Measurements from ENCODE around the gene HDLBP. TPM values are rescaled to one million over a fixed set of nuclear protein-coding genes. Genes with fewer than 3 reads are reported as not detected.

Gene HDLBP
- total and polyA plus RNA-seq, 2 of the 4 experiments (the other 2 are of a cell fraction) = 648 to 1,165 TPM

DNA sequence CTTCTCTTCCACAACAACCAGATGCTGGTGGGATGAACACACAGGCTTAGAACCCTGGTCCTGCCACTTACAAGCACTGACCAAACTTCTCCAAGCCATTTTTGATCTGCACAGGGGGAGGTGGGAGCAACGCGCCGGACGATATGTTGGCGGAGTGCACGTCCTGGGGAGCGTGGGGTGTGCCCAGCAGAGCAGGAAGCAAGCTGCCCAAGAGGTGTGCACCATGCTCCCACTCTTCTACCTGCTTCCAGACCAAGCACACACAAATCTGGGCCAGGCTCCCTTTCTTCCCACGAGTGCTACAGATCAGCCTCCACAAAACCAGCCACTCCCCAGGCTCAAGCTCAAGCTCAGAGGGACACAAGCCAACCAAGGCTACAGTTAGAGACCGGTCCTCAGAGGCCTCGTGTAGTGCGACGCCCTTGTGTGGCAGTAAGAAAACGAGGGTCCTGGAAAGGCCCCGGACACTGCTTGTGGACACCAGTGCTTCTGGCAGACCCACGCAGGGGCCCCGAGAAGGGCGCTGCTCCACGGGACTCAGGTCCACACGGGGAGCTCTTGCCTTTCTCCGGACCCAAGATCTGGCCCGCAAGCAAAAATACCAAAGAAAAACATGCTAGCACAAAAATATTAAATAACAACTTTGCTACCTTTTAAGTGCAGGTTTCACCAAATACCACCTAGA is 75.0 kb downstream of the HDLBP start:
- Histone ChIP-seq H3K9me1 (ENCODE audit: insufficient read depth, low read length) (peaks cover 9% of the 10 kb centered on the region; the same call in 1 of the 2 replicates), H2AFZ (replicated peaks; ENCODE audit: low read length, poor library complexity) (no peak overlapping the region), H2AK9ac (replicated peaks; ENCODE audit: low read depth, low read length, poor library complexity) (no peak overlapping the region), H3K23ac (ENCODE audit: low read depth, low read length) (no peak overlapping the region), H3K9ac (ENCODE audit: low read depth, low read length) (no peak overlapping the region), H4K20me1 (ENCODE audit: insufficient read depth, low read length) (peaks cover 75% of the 10 kb centered on the region), H2BK5ac (ENCODE audit: low read depth, low read length, poor library complexity, severe bottlenecking) (no peak overlapping the region), H3K79me1 (ENCODE audit: low read depth in 1 of 2, low read length in 2 of 2) (peaks cover 42 to 78% of the 10 kb centered on the region in 2 experiments), H3K14ac (replicated peaks; ENCODE audit: low read depth, low read length) (no peak overlapping the region), H3K56ac (ENCODE audit: extremely low read depth, insufficient read depth, low read length) (no peak overlapping the region), H2BK20ac (ENCODE audit: low read depth, low read length) (no peak overlapping the region), H2BK120ac (ENCODE audit: low read depth, low read length) (no peak overlapping the region), H2BK15ac (ENCODE audit: low read depth, low read length) (no peak overlapping the region), H3K4me1 (ENCODE audit: control insufficient read depth, insufficient read depth, low read length) (peaks cover 1% of the 10 kb centered on the region; the same call in 1 of the 2 replicates), H3K36me3 (ENCODE audit: control insufficient read depth, insufficient read depth, low read length) (peaks cover 85% of the 10 kb centered on the region), H2AK5ac (ENCODE audit: low read depth, low read length) (no peak overlapping the region), H3K4me2 (ENCODE audit: low read depth, low read length) (no peak overlapping the region), H3K9me3 (ENCODE audit: control insufficient read depth, insufficient read depth, low read length) (no peaks in the 10 kb centered on the region), H3K27me3 (ENCODE audit: control insufficient read depth, insufficient read depth, low read length) (no peaks in the 10 kb centered on the region), H3K27ac (ENCODE audit: insufficient read depth, low read length) (no peak overlapping the region), H3K18ac (ENCODE audit: low read depth, low read length) (no peak overlapping the region), H4K91ac (ENCODE audit: insufficient read depth, low read depth, low read length) (no peak overlapping the region), H4K5ac (ENCODE audit: low read depth, low read length) (no peak overlapping the region), H4K8ac (ENCODE audit: low read depth in 2 of 2, low read length in 2 of 2) (no peak overlapping the region), H3K4ac (ENCODE audit: low read depth, low read length) (no peak overlapping the region), H3K4me3 (ENCODE audit: insufficient read depth, low read depth, low read length) (no peak overlapping the region)
- WGBS, 2 experiments (ENCODE audit: extremely low coverage in 2 of 2, insufficient read length in 1 of 2) = 94% methylated on average over 7 of the region's 21 CpGs; no CpG with 5 or more reads in 1 of the 2 experiments
- dilution Hi-C loops (cut with HindIII; ENCODE audit: low sequenced_read_pairs, unreplicated experiment) (no loop called here), intact Hi-C loops (cut with micrococcal nuclease) (no loop called here), in situ Hi-C loops (cut with MboI; ENCODE audit: low sequenced_read_pairs) (no loop called here)
- DNase-seq = no peak
- no peak for ATAC-seq (ENCODE audit: low read depth)
- CTCF ChIA-PET = no interaction called here
- no TSS peak for BruUV-seq (replicated peaks)
- POLR2A ChIA-PET (ENCODE audit: unreplicated experiment) = no interaction called here
- TF ChIP-seq, protein P1, sequence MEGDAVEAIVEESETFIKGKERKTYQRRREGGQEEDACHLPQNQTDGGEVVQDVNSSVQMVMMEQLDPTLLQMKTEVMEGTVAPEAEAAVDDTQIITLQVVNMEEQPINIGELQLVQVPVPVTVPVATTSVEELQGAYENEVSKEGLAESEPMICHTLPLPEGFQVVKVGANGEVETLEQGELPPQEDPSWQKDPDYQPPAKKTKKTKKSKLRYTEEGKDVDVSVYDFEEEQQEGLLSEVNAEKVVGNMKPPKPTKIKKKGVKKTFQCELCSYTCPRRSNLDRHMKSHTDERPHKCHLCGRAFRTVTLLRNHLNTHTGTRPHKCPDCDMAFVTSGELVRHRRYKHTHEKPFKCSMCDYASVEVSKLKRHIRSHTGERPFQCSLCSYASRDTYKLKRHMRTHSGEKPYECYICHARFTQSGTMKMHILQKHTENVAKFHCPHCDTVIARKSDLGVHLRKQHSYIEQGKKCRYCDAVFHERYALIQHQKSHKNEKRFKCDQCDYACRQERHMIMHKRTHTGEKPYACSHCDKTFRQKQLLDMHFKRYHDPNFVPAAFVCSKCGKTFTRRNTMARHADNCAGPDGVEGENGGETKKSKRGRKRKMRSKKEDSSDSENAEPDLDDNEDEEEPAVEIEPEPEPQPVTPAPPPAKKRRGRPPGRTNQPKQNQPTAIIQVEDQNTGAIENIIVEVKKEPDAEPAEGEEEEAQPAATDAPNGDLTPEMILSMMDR (conservative IDR thresholded peaks at IDR 0.05; ENCODE audit: low read depth, low read length) = no peak
- no peak for TF ChIP-seq CEBPB (IDR thresholded peaks at IDR 0.05; ENCODE audit: low read depth, low read length)
- TF ChIP-seq MAFK (IDR thresholded peaks at IDR 0.05; ENCODE audit: low read depth, low read length) = no peak
- TF ChIP-seq RCOR1 (IDR thresholded peaks at IDR 0.05; ENCODE audit: insufficient replicate concordance, low read length) = no peak
- no peak for TF ChIP-seq POLR2A (IDR thresholded peaks at IDR 0.05; ENCODE audit: low read depth, low read length)
- no peak for TF ChIP-seq NFE2L2 (IDR thresholded peaks at IDR 0.05; ENCODE audit: low read depth, low read length)
- TF ChIP-seq BHLHE40 (IDR thresholded peaks at IDR 0.05; ENCODE audit: low read depth, low read length) = no peak
